MM.1S (cell line): Measurements from ENCODE around the gene ARRB2.

Experiments
- CTCF ChIP-seq: fragments of 300-600 bp; sonication (generic); IDR thresholded peaks from 2 replicates; pipeline ENCODE4 v1.5.1; 2016; ENCODE audit warnings: antibody characterized with exemption, low read length, mixed read lengths
- EZH2 ChIP-seq: fragments of 300-600 bp; sonication (generic); optimal IDR thresholded peaks from 2 replicates; pipeline ENCODE3; 2017; ENCODE audit warnings: low read depth, mild to moderate bottlenecking, antibody characterized with exemption, low read length, mixed read lengths
- EZH2phosphoT487 ChIP-seq: fragments of 300-600 bp; sonication (generic); IDR thresholded peaks from 2 replicates; pipeline ENCODE4 v1.6.1; 2018; ENCODE audit warnings: antibody characterized with exemption, low read length

- TF ChIP-seq CTCF (no peak), EZH2 (no peak), EZH2phosphoT487 (no peak)
These were observed 31.1 kb downstream of the ARRB2 start for GRCh38 chr17:4741544-4741943.
